ENCODE data around the gene CDKAL1.

DNA sequence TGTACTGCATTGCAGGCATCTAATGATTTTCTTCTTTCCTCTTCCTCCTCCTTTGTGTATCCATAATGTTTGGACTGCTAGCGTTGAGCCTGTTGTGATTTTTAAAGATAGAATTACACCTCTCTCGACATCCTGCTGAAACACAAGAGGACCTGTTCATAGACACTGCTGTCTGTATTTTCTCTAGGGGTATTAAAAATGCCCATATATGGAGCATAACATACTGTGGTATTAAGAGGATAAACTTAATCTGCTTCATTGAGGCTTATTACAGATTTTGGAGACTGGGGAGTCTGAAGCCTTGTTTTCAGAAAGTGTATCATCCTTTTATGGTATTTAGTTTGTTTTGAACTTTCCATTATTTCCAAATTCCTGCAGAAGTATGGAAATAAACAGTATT is 414.3 kb downstream of the CDKAL1 start:
- TF ChIP-seq, protein P1, sequence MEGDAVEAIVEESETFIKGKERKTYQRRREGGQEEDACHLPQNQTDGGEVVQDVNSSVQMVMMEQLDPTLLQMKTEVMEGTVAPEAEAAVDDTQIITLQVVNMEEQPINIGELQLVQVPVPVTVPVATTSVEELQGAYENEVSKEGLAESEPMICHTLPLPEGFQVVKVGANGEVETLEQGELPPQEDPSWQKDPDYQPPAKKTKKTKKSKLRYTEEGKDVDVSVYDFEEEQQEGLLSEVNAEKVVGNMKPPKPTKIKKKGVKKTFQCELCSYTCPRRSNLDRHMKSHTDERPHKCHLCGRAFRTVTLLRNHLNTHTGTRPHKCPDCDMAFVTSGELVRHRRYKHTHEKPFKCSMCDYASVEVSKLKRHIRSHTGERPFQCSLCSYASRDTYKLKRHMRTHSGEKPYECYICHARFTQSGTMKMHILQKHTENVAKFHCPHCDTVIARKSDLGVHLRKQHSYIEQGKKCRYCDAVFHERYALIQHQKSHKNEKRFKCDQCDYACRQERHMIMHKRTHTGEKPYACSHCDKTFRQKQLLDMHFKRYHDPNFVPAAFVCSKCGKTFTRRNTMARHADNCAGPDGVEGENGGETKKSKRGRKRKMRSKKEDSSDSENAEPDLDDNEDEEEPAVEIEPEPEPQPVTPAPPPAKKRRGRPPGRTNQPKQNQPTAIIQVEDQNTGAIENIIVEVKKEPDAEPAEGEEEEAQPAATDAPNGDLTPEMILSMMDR (IDR thresholded peaks at IDR 0.05; ENCODE audit: poor library complexity): no peak
- no peak for TF ChIP-seq EZH2 (IDR thresholded peaks at IDR 0.05; ENCODE audit: borderline replicate concordance)

All from hepatocyte (in vitro differentiated cells).